ENCODE results near the gene ARHGEF25. TPM values are rescaled to one million over a fixed set of nuclear protein-coding genes. Genes with fewer than 3 reads are reported as not detected.

The ARHGEF25 gene
- total and polyA plus RNA-seq, 2 of the 4 experiments (the other 2 are of a cell fraction), result 6.3 to 17.9 TPM

DNA sequence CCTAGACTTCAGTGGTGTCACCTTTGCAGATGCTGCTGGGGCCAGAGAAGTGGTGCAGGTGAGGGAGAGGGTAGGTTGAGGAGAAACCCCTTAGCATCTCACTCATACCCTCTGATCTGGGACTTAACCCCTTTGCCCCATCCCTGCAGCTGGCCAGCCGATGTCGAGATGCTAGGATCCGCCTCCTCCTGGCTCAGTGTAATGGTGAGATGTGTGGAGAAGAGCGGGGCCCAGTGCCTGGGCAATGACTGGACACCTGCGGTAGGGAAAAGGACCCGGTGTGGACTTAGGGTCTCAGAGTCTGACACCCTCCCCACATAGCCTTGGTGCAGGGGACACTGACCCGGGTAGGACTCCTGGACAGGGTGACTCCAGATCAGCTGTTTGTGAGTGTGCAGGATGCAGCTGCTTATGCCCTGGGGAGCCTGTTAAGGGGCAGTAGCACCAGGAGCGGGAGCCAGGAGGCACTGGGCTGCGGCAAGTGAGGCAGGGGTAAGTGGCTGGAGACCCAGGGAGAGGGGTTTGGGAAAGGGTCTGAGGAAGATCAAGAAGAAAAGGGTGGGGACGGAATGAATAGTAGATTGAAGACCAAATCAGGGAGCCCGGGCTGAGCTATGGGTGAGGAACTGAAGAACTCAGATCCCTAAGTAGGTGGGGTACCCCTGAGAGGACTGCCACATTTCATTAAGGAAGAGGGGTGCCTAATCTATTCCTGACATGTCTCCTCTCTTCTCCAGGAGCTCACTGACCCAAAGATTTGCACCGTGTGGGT is 14.2 kb downstream of the ARHGEF25 start:
- Histone ChIP-seq H2AK5ac (ENCODE audit: low read depth, low read length) (no peak overlapping the region), H3K9ac (ENCODE audit: low read depth, low read length) (no peak overlapping the region), H2BK120ac (ENCODE audit: low read depth, low read length) (no peak overlapping the region), H3K56ac (ENCODE audit: extremely low read depth, insufficient read depth, low read length) (no peak overlapping the region), H2BK20ac (ENCODE audit: low read depth, low read length) (no peak overlapping the region), H4K8ac (ENCODE audit: low read depth in 2 of 2, low read length in 2 of 2) (no peak overlapping the region), H3K18ac (ENCODE audit: low read depth, low read length) (no peak overlapping the region), H3K14ac (replicated peaks; ENCODE audit: low read depth, low read length) (no peak overlapping the region), H3K27ac (ENCODE audit: insufficient read depth, low read length) (no peak overlapping the region), H3K79me1 (ENCODE audit: low read depth in 1 of 2, low read length in 2 of 2) (no peaks in the 10 kb centered on the region), H3K27me3 (ENCODE audit: control insufficient read depth, insufficient read depth, low read length) (peaks cover 78% of the 10 kb centered on the region), H2BK15ac (ENCODE audit: low read depth, low read length) (no peak overlapping the region), H3K4me1 (ENCODE audit: control insufficient read depth, insufficient read depth, low read length) (no peaks in the 10 kb centered on the region; the same call in 1 of the 2 replicates), H3K23ac (ENCODE audit: low read depth, low read length) (no peak overlapping the region; the same call in 1 of the 2 replicates), H2AK9ac (replicated peaks; ENCODE audit: low read depth, low read length, poor library complexity) (no peak overlapping the region), H3K4me2 (ENCODE audit: low read depth, low read length) (no peak overlapping the region), H3K4ac (ENCODE audit: low read depth, low read length) (no peak overlapping the region), H3K36me3 (ENCODE audit: control insufficient read depth, insufficient read depth, low read length) (peaks cover 2% of the 10 kb centered on the region; the same call in 1 of the 2 replicates), H3K9me3 (ENCODE audit: control insufficient read depth, insufficient read depth, low read length) (no peaks in the 10 kb centered on the region), H4K5ac (ENCODE audit: low read depth, low read length) (no peak overlapping the region), H3K4me3 (ENCODE audit: insufficient read depth, low read depth, low read length) (no peak overlapping the region), H2BK5ac (ENCODE audit: low read depth, low read length, poor library complexity, severe bottlenecking) (no peak overlapping the region), H2AFZ (replicated peaks; ENCODE audit: low read length, poor library complexity) (no peak overlapping the region), H4K20me1 (ENCODE audit: insufficient read depth, low read length) (peaks cover 4% of the 10 kb centered on the region; the same call in 1 of the 2 replicates), H3K9me1 (ENCODE audit: insufficient read depth, low read length) (peaks cover 4% of the 10 kb centered on the region; the same call in 1 of the 2 replicates), H4K91ac (ENCODE audit: insufficient read depth, low read depth, low read length) (no peak overlapping the region)
- dilution Hi-C loops (cut with HindIII; ENCODE audit: low sequenced_read_pairs, unreplicated experiment) (no loop called here), in situ Hi-C loops (cut with MboI; ENCODE audit: low sequenced_read_pairs) (no loop called here), intact Hi-C loops (cut with micrococcal nuclease) (no loop called here)
- no TSS peak for BruUV-seq (replicated peaks)
- ATAC-seq (ENCODE audit: low read depth) (no peak), DNase-seq (no peak)
- ChIA-PET CTCF (interaction anchor here (1.7 kb wide), 1 partner anchor 42 kb away, joined by 5 read pairs; no protein-coding TSS in a partner anchor), POLR2A (ENCODE audit: unreplicated experiment) (no interaction called here)
- WGBS, 2 experiments (ENCODE audit: extremely low coverage in 2 of 2, insufficient read length in 1 of 2), result 92% methylated on average over 2 of the region's 12 CpGs; no CpG with 5 or more reads in 1 of the 2 experiments
- TF ChIP-seq, protein P1, sequence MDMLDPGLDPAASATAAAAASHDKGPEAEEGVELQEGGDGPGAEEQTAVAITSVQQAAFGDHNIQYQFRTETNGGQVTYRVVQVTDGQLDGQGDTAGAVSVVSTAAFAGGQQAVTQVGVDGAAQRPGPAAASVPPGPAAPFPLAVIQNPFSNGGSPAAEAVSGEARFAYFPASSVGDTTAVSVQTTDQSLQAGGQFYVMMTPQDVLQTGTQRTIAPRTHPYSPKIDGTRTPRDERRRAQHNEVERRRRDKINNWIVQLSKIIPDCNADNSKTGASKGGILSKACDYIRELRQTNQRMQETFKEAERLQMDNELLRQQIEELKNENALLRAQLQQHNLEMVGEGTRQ (IDR thresholded peaks at IDR 0.05; ENCODE audit: low read depth, low read length), result no peak

All from IMR-90 (cell line).